HG03460 (cell line): ENCODE data around the gene BCL7C.
"Not testable (repeated sequence)": the region's sequence is repeated elsewhere in the genome, so short reads cannot be mapped to it uniquely, and the experiment has no call there.

Source experiments
- ATAC-seq: cut with Tn5 transposase; IDR thresholded peaks from one replicate; pipeline ENCODE4 v1.9.1; 2021; ENCODE audit not compliant: unreplicated experiment

The BCL7C gene

GRCh38 chr16:30893744-30894539 lies at the start of gene BCL7C:
Gene BCL7C (minus strand): TSS chr16:30894077. CDS start chr16:30893944, 133 bp downstream.
- peak; percentile 73 for ATAC-seq

GRCh38 chr16:30942426-30942806 lies 48.5 kb upstream of the BCL7C start:
- ATAC-seq, result no peak

DNA sequence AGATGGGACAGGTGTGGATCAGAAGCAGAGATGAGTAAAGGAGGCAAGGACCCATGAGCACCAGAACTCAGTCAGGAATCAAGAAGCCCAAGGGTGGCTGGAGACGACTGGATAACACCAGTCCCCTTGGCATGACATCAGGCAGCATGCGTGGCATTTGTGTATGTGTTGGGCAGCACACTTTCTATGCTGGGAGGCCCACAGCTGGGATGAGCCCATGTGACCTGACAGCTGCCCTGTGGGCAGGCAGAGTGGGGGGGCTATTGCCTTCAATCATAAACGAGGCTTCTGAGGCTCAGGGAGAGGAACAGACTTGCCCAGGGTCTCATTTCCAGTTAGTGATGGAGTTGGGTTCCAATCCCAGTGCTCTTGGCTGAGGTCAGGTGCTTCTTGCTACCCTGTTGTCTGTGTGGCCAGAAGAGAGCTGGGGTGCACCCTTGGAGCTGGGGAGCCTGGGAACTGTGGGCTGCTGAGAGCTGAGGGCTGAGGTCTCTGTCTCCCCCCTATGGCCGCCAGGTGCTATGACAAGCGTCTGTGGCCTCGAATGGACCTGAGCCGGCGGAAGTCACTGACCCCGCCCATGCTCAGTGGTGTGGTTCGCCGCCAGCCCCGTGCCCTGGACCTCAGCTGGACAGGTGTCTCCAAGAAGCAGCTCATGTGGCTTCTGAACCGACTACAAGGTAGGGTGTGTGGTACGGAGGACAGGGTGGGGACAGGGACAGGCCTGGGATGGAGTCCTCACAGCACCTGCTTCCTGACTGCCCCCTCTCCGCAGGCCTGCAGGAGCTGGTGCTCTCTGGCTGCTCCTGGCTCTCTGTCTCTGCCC lies 47.9 kb upstream of the BCL7C start:
- ATAC-seq, result peak; percentile 82

DNA sequence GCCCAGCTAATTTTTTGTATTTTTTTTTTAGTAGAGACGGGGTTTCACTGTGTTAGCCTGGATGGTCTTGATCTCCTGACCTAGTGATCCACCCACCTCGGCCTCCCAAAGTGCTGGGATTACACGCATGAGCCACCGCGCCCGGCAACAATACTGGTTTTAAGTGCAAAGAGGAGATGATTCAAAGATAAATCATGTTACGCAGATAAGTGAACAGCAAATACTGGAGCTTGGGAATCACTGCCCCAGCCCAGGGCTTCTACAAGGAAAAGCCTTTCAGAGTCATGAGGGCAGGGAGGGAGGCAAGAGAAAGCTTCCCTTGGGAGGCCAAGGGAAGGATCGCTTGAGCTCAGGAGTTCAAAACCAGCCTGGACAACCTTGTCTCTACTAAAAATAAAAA lies 45.7 kb upstream of the BCL7C start:
- ATAC-seq, result not testable (repeated sequence)

DNA sequence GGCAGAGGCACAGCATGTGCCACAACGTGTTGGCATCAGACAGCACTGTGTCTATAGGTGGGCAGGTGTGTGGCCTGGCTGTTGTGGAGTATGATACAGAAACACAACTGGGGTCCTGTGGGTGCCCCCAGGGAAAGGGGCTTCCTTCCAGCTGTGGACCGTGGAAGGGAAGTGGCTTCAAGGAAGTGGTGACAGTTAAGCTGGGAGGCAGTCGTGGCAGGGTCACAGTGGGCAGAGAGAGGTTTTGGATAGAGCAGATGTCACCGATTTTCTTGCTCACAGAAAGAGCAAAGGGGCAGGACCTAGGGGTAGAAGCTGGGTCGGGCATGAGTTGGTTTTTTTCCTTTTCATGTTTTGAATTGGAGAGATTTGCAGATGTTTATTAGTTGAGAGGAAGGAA lies 43.8 kb upstream of the BCL7C start:
- no peak for ATAC-seq

DNA sequence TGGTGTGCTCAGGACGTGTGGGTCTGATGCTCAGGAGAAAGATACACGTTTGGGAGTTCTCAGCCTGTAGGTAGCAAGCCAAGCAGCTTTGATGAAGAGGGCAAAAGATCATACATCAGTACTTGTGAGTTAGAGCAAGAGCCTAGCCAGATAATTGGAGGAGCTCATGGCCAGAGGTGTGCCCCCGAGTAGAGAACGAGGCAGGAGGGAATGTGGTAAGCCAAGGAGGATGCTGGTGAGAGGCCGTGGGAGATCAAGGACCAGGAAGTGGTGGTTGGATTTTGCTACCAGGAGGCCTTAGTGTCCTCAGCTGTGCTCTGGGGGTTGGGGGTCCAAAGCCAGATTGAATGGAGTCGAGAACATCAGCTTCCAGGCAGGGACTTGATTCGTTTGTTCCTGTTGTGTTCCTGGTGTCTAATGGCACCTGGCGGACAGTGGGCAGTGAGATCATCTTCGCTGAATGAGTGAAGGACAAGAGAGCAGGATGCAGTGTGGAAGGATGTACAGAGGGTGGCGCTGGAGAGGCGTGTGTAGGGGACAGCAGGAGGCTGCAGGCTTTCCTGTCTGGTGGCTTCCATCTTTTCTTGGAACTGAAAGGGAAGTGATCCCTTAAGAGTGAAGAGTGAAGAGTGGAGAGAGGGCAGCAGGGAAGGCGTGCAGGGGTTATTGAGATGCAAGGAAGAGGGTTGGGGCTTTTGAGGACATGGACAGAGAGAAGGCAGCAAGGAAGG lies 41.1 kb upstream of the BCL7C start:
- ATAC-seq, result no peak

DNA sequence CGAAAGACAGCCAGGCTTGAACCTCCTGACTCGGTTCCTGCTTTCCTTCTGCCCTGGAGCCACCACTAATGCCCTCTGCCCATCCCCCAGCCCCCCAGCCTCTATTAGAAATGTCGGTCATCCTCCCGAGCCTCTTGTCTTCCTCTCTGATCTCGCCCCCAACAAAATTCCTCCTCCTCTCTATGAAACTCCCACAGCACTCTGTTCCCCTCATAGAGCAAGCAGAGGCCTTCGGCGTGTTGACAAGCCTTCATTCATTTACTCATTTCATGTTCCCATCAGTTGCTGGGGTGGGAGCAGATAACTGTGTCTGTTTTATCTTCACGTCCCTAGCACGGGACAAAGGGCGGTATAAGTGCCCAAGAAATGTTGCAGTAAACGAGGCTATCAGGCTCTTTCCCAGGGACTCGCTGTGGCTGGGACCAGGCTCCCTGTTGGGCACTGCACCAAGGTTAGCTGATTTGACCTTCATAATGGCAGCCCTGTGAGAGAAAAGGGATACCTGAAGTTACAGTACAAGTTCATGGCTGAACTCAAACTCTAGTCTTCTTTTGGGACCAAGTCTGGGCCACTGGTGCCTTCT lies 37.3 kb upstream of the BCL7C start:
- no peak for ATAC-seq

DNA sequence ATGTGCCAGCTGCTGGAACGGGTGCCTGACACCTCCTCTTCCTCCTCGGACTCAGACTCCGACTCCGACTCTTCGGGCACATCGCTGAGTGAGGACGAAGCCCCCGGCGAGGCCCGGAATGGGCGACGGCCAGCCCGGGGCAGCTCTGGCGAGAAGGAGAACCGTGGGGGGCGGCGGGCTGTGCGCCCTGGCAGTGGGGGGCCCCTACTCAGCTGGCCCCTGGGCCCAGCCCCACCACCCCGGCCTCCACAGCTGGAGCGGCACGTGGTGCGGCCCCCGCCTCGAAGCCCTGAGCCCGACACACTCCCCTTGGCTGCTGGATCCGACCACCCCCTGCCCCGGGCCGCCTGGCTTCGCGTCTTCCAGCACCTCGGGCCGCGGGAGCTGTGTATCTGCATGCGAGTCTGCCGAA lies 36.3 kb upstream of the BCL7C start:
- ATAC-seq, result no peak

DNA sequence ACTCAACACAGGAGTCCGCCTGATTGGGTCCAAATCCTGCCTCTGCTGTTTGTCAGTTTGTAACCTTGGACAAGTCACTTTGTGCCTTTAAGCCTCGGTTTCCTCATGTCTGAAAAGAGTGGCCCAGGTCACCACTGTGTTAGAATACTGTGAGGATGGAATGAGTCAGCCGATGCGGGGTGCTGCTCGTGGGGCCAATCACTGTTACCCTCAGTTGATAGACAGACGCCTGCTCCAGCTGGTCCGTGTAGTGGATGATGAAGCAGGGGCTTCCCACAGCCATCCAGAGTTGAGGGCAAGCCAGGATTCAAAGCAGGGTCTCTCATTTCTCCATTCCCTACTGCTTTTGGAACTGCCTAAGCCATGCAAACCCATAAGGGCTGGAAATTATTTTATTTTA lies 35.3 kb upstream of the BCL7C start:
- no peak for ATAC-seq

DNA sequence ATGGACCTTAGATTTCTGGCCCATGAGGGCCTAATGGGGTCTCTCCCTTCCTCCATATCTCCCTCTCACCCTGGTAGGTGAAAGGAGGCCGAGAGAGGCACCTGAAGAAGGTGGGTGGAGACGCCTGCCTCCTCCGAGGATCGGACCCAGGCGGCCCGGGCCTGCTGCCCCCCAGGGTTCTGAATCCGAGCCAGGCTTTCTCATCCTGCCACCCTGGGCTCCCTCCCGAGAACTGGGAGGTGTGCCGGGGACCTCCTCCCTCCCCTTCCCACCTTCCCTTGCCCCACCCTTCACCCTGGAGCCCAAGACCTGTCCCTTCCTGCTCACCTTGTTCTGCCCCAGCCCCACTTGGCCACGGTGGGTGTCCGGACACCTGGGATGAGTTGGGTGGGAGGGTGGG lies 34.5 kb upstream of the BCL7C start:
- ATAC-seq, result no peak

GRCh38 chr16:30927789-30928378 lies 34.0 kb upstream of the BCL7C start:
- ATAC-seq, result no peak

GRCh38 chr16:30926937-30927788 lies 33.3 kb upstream of the BCL7C start:
- ATAC-seq, result no peak

DNA sequence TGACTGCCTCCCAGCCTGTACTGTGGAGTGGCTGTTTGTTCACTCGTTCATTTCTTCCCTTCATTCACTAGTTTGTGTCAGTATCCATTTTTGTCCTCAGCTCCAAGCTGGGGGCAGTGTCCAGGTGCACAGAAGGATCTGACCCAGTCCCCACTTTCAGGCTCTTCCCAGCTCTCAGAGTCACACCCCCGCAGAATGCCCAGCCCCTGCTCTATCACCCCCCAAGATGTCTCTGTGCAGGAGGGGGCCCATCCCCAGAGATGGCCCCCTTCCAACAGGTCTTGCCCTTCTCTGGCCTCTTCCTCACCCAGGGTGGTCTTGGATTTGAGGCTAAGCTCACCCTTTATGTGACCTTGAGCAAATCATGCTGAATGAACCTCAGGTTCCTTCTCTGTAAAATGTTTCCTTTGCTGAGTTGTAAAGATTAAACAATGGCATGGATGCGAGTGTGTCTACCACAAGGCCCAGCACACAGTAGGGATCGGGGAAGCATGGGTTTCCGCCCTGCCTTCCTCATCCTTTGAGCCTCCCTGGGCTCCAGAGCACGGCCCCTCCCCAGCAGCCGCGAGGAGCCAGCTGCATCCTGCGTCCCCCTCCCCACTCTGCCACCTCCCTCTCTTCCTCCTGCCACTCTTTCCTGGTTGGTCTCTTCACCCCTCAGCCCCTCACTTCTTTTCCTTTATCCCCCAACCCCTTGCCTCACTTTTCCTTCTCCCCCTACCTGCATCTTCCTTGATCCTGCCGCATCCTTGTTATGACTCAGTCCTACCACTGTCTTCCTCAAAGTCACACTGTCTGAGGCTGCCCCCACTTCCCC lies 32.3 kb upstream of the BCL7C start:
- no peak for ATAC-seq

GRCh38 chr16:30925632-30925987 lies 31.7 kb upstream of the BCL7C start:
- no peak for ATAC-seq

DNA sequence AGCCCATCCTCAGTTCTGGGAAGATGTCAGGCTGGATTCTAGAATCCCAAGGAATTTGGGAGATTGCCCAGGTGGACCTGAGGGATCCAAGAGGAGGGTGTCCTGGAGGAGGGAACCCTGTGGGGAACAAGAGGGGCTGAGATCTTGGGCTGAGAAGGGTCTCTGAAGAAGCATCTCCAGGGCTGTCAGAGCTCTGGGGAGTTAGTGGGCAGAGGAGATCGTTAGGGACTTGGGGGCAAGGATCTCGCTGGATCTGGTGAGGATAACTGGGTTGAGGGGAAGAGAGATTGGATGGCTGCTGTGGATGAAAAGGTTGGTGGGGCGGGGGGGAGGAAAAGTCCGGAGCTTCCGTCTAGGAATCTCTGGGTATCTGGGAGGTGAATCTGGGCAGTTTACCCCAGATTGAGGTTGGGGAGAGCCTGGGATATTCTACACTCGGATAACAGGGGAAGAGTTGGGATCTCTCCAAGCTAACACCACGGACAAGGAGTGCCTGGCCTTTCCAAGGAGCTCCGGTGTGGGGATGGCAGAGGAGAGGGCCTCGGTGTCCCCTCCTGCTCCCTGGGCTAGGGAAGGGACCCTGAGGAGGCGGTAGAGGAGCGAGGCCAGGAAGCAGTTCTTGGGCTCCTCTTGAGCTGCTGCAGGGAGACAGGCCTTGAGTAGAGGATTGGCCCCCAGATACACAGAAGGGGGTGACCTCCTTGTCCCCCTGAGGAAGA lies 31.2 kb upstream of the BCL7C start:
- no peak for ATAC-seq

DNA sequence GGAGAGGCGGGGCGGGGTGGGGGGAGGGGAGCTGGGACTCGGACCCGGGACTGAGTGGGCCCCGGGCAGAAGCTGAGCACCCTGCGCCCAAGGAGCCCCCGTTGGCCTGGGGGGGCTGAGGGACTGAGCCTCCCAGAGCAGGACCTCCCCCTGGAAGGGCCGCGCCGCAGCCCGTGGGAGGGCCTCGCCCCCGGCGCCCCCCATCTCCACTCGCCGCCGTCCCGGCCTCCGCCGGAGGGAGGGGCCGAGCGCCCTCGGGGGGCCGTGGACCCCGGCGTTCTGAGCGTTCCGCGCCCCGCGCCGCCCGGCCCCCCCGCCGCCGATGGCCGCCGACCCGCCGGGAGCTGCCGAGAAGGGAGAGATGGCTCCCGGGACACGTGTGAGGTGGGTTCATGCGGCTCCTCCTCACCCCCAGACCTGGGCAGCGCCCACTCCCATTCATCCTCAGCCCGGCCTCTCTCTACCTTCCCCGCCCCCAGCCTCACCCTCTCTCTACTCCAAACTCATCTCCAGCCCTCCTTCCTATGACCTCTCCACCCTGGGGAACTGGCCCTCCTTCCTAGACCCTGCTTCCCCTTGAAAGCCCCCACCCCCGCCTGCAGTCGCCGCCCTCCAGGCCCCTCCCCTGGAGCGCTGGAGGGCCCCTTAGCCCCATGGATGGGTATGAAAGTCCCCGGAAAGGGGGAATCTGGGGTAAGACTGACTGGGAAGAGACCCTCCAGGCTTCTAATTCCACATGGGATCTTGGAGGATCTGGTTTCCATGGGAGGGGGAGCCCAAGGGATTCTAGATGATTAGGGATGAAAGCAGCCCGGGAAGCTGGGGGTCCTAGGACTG lies 30.4 kb upstream of the BCL7C start:
- ATAC-seq, result no peak

DNA sequence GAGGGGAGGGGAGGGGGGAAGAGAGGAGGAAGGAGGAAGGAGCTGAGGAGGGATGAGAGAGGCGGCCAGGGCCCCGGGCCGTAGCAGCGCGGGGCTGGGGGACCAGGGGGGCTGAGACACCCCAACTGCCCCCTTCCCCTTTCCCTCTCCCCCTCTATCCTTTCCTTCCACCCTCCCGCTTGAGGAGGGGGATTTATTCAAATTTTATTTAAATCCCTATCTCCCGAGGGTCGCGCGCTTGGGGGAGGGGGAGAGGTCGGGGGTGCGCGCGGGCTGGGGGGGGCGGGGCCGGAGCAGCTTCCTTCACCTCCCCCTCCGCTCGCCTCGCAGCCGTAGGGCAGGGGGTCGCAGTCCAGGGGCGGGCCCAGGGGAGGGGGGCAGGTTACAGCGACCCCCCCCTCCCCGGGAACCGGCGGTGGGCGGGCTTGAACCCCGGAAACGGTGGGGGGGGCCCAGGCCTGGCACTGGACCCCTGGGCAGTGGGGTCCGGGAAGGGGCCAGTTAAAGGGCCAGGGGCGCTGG lies 29.7 kb upstream of the BCL7C start, which contains the start of gene FBXL19:
TSS of gene FBXL19 (plus strand) at position 19 of the 522 bp plus-strand sequence. CDS start 2,183 bp downstream, outside the sequence.
- ATAC-seq, result no peak
